ENCODE data around the gene FMNL2.

FMNL2 gene

GRCh38 chr2:152405206-152406118, 70.5 kb downstream of the FMNL2 start:
- no peak for DNase-seq

- no peak for DNase-seq
Measured at GRCh38 chr2:152406119-152406835, 71.3 kb downstream of the FMNL2 start.

GRCh38 chr2:152406836-152407161, 71.8 kb downstream of the FMNL2 start:
- no peak for DNase-seq

- no peak for DNase-seq
Measured at GRCh38 chr2:152407204-152407721, 72.3 kb downstream of the FMNL2 start.

- no peak for DNase-seq
Measured at GRCh38 chr2:152407806-152408205, 72.8 kb downstream of the FMNL2 start.

GRCh38 chr2:152408254-152408653, 73.3 kb downstream of the FMNL2 start:
- DNase-seq: no peak

- no peak for DNase-seq
Measured at GRCh38 chr2:152409386-152410164, 74.6 kb downstream of the FMNL2 start.

GRCh38 chr2:152410165-152410597, 75.2 kb downstream of the FMNL2 start:
- DNase-seq: no peak

- no peak for DNase-seq
Measured at GRCh38 chr2:152411154-152411553, 76.2 kb downstream of the FMNL2 start.

- DNase-seq: no peak
Measured at GRCh38 chr2:152413228-152414030, 78.5 kb downstream of the FMNL2 start.

- DNase-seq: no peak
Measured at GRCh38 chr2:152415231-152415642, 80.3 kb downstream of the FMNL2 start.

GRCh38 chr2:152415796-152416195, 80.8 kb downstream of the FMNL2 start:
- no peak for DNase-seq

GRCh38 chr2:152418688-152419087, 83.7 kb downstream of the FMNL2 start:
- no peak for DNase-seq

GRCh38 chr2:152419944-152420343, 85.0 kb downstream of the FMNL2 start:
- DNase-seq: no peak

GRCh38 chr2:152420363-152420762, 85.4 kb downstream of the FMNL2 start:
- DNase-seq: no peak

GRCh38 chr2:152420936-152421335, 86.0 kb downstream of the FMNL2 start:
- no peak for DNase-seq

GRCh38 chr2:152421521-152422370, 86.8 kb downstream of the FMNL2 start:
- DNase-seq: no peak

GRCh38 chr2:152423684-152424083, 88.7 kb downstream of the FMNL2 start:
- DNase-seq: no peak

- DNase-seq: no peak
Measured at GRCh38 chr2:152425765-152426727, 91.1 kb downstream of the FMNL2 start.

GRCh38 chr2:152426801-152427200, 91.8 kb downstream of the FMNL2 start:
- no peak for DNase-seq

Measured in left hindlimb (tissue), 1 donor.